Measurements from ENCODE around the gene EPHA3.

GRCh38 chr3:89114841-89115223 lies 7.4 kb downstream of the EPHA3 start:
- TF ChIP-seq, protein P1, sequence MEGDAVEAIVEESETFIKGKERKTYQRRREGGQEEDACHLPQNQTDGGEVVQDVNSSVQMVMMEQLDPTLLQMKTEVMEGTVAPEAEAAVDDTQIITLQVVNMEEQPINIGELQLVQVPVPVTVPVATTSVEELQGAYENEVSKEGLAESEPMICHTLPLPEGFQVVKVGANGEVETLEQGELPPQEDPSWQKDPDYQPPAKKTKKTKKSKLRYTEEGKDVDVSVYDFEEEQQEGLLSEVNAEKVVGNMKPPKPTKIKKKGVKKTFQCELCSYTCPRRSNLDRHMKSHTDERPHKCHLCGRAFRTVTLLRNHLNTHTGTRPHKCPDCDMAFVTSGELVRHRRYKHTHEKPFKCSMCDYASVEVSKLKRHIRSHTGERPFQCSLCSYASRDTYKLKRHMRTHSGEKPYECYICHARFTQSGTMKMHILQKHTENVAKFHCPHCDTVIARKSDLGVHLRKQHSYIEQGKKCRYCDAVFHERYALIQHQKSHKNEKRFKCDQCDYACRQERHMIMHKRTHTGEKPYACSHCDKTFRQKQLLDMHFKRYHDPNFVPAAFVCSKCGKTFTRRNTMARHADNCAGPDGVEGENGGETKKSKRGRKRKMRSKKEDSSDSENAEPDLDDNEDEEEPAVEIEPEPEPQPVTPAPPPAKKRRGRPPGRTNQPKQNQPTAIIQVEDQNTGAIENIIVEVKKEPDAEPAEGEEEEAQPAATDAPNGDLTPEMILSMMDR (IDR thresholded peaks at IDR 0.05) = no peak
- TF ChIP-seq EHMT2 (IDR thresholded peaks at IDR 0.05; ENCODE audit: low read depth) (no peak), CEBPB (IDR thresholded peaks at IDR 0.05) (no peak), TP53 (CRISPR knock-in tag; IDR thresholded peaks at IDR 0.05) (no peak), MAFK (IDR thresholded peaks at IDR 0.05; ENCODE audit: partially characterized antibody) (no peak), POLR2A (IDR thresholded peaks at IDR 0.05; ENCODE audit: low read length) (no peak)

Data from A549 (cell line).